HG02840 (cell line): ENCODE data around the gene CEP72.
"Not testable (repeated sequence)": the region's sequence is repeated elsewhere in the genome, so short reads cannot be mapped to it uniquely, and the experiment has no call there.

ENCODE experiments used
- ATAC-seq: cut with Tn5 transposase; IDR thresholded peaks from one replicate; pipeline ENCODE4 v1.9.1; 2021; ENCODE audit warnings: mild to moderate bottlenecking, moderate library complexity, moderate number of reproducible peaks; ENCODE audit not compliant: unreplicated experiment, low FRiP score

CEP72 gene

GRCh38 chr5:668283-668995 lies 56.3 kb downstream of the CEP72 start:
- no peak for ATAC-seq

- ATAC-seq: no peak
Measured at GRCh38 chr5:669111-669841, 57.1 kb downstream of the CEP72 start.

- ATAC-seq: no peak
Measured at GRCh38 chr5:669842-670395, 57.8 kb downstream of the CEP72 start.

DNA sequence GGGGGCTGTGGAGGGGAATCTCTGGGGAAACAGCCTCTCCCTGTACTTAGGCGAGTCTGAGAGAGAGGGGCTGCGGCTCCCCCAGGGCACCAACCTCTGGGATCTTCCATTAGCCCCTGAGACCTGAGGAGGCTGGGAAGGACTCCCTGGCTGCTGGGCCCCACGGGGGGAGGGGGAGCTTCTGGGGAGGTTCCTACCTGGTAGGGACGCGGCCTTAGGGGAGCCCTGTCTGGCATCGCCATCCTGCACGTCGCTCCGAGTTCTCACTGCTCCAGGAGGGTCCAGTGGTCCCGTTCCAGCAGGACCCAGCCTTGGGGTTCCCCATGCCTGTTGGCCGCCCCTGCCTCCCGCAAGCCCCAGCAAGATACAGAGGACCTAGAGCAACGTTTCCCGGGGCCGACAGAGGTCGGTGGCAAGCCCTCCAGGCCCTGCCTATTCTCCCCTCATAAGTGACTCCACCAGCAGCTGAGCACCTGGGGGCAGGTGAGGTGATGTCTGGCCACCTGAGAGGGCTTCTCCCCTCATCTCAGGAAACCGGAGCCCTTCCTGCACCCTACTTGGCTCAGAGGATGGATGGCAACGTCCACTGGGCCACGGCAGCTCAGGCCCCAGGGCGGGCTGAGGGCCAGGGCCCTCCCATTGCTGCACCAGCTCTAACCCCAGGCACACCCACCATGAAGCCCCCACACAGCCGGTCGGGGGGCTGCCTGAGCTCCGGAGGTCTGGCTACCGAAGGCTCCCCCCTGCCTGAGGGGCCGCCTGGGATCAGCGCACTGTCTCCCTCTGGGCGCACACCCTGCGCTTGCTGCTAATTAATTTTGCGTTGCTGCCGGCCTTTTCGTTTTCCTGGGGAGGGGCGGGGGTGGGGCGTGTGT lies 58.5 kb downstream of the CEP72 start:
- ATAC-seq: no peak

GRCh38 chr5:671459-672328 lies 59.6 kb downstream of the CEP72 start:
- no peak for ATAC-seq

- no peak for ATAC-seq
Measured at GRCh38 chr5:672329-673160, 60.4 kb downstream of the CEP72 start.

DNA sequence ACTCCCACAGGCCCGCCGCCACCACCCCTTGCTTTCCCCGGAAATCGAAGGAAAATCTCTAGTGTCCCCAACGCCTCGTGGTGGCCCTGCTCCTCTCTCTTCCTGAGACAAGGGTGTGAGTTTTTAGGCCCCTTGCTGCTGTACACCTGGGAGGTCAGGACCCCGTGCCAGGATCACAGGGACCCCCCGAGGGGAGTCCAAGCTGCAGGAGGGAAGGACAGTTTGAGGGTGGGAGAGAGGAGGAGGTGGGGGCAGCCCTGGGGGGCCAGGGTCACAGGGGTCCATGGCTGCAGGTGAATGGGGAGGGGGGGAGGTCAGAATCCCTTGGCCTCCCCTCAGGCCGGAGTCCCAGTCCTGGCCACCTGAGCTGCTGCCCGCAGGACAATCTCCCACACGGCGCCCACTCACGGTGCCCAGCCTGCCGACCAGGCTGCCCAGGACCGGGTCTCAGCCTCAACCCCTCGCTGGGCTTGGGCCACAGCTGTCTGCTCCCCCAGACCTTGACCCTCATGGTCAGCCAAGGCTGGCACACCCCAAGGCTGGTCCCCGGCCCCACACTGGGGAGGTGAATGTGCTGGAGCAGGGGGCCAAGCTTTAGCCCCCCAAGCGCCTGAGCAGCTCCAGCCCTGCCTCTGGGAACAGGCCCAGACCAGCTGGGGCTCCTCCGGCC lies 61.2 kb downstream of the CEP72 start:
- no peak for ATAC-seq

DNA sequence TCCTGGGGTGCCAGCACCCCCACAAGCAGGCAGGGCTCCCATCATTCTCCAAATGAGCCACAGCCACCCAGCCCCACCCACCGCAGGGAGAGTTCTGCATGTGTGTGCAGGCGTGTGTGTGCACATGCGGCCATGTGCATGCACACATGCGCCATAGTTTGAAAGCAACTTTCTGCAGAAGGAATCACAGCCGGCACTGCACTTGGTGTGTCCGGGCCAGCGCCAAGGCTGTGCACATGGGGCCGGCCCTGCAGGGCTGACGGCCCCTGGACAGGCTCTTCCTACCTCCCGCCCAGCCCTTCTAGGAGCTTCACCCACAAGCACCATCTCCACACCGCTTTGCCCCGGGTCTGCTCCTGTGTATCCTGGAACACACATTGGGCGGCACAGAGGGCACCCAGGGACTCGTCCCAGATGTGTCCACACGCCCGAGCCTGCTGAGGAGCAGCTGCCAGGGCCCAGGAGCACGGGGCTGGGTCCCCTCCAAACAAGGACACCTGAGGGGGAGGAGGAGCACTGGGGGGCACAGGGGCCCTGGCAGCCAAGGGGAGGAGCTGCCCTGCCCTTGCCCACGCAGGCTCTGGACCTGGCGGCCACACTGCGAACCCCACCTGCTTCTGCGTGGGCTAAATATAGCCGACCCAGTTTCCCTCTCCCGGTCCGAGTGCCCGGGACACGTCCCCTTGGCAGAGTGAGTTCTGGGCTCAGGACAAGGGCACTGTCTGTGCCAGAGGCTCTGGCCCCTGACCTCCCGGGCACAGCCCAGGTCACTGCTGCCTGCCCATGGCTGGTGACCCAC lies 61.9 kb downstream of the CEP72 start:
- ATAC-seq: no peak

DNA sequence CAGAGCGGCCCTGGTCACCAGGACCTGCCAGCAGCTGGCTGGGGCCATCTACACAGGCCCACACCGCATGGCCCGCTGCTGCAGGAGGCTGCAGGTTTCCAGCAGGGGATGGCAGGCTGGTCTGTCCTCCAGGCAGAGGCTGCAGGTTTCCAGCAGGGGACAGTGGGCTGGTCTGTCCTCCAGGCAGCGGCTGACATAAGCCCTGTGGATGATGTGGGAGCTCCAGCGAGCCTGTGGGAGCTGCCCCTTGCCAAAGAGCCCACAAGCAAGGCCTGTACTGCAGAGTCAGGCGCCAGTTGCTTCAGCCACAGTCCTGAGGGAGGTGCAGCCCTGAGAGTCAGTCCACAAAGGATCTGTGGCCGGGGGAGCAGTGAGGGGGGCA lies 62.5 kb downstream of the CEP72 start:
- no peak for ATAC-seq

GRCh38 chr5:675111-675870 lies 63.2 kb downstream of the CEP72 start:
- no peak for ATAC-seq

- ATAC-seq: no peak
Measured at GRCh38 chr5:675871-676698, 63.9 kb downstream of the CEP72 start.

GRCh38 chr5:676699-677076 lies 64.5 kb downstream of the CEP72 start:
- no peak for ATAC-seq

DNA sequence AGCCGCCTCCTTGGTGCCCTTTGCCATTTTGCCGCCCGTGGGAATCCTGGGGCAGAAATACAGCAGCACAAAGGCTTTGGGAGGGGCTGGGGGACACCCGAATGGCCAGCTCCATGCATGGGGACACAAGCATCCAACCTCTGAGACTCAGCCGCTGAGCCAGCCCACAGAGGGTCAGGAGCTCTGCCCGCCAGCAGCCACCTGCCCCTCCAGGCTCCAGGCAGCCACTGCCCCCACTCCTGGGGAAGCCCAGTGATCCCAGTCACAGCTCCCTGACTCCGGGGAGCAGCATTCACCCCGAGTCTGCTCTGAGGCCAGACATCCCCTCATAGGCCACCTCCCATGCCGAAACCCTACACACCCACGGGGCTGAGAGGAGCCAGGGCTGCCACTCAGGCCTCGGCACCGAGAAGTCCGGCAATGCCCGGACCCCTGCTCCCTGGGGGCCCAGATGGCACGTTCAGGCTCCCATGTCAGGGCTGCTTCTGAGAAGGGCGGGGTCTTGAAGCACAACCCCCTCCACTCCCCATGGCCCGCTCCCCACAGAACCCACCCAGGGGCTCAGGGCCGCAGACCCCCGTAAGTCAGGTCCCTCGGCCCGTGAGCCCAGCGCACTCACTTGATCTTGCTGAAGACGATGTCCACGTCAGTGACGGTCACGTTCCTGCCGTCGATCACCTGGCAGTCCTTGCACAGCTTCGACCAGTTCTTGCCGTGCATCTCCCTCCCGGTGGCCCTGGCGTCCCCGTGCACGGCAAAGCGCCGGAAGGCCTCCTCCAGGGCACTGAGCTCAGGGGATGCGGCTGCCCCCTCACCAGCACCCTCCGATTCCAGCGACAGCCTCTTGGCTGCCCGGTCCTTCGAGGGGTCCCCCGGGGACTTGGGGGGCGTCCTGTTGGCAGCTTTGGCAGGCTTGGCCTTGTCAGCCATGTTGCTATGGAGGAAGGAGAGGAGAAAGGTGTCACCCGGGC lies 65.3 kb downstream of the CEP72 start:
- no peak for ATAC-seq

- not testable (repeated sequence) for ATAC-seq
Measured at GRCh38 chr5:678521-678920, 66.4 kb downstream of the CEP72 start.
